Choroid plexus epithelial cell (primary cell): Measurements from ENCODE around the gene COL16A1.
A peak's percentile ranks its signal among the peaks of the same experiment; 100 is the strongest.

Experiments used
- DNase-seq: peaks from one replicate; pipeline ENCODE4 v3.0.0-alpha.2; 2010; ENCODE audit warnings: low read depth
- H3K4me3 ChIP-seq: 2 replicates; pipeline ENCODE4 v1.5.1; 2011; ENCODE audit warnings: low read depth, mild to moderate bottlenecking, control low read depth, low read length, moderate library complexity
- CTCF ChIP-seq: conservative IDR thresholded peaks from 2 replicates; pipeline ENCODE4 v1.5.1; 2011; ENCODE audit warnings: low read depth, mild to moderate bottlenecking, control low read depth, inconsistent platforms, low read length, moderate library complexity

The COL16A1 gene

GRCh38 chr1:31650161-31651088 lies 53.4 kb downstream of the COL16A1 start:
- TF ChIP-seq CTCF, result no peak
- no peak for DNase-seq
- no peak overlapping the region for H3K4me3 ChIP-seq

GRCh38 chr1:31648641-31649357 lies 55.0 kb downstream of the COL16A1 start:
- no peak for TF ChIP-seq CTCF
- H3K4me3 ChIP-seq, result no peak overlapping the region
- no peak for DNase-seq

GRCh38 chr1:31648190-31648589 lies 55.6 kb downstream of the COL16A1 start:
- H3K4me3 ChIP-seq, result no peak overlapping the region
- TF ChIP-seq CTCF, result no peak
- DNase-seq, result no peak

- no peak overlapping the region for H3K4me3 ChIP-seq
- TF ChIP-seq CTCF, result no peak
- DNase-seq, result no peak
These were observed 56.7 kb downstream of the COL16A1 start for GRCh38 chr1:31647106-31647505.

- no peak for DNase-seq
- TF ChIP-seq CTCF, result no peak
- no peak overlapping the region for H3K4me3 ChIP-seq
These were observed 57.4 kb downstream of the COL16A1 start for GRCh38 chr1:31646259-31646960.

- no peak for DNase-seq
- no peak for TF ChIP-seq CTCF
- peak overlapping the region; percentile 78 for H3K4me3 ChIP-seq
These were observed 58.6 kb downstream of the COL16A1 start for GRCh38 chr1:31645274-31645568.
